Suppressor macrophage (primary cell): Measurements from ENCODE around the gene COPB2.

Source experiments
- DNase-seq, 4 experiments: peaks; one replicate each; pipeline ENCODE4 v3.0.0-alpha.2; 2020 to 2022

COPB2 gene

GRCh38 chr3:139307601-139308555, 81.6 kb downstream of the COPB2 start:
- DNase-seq = no peak
